Left renal cortex interstitium (tissue), 4 donors: ENCODE data around the gene PRKCB. TPM values are rescaled to one million over a fixed set of nuclear protein-coding genes. Genes with fewer than 3 reads are reported as not detected.
"Not testable (repeated sequence)": the region's sequence is repeated elsewhere in the genome, so short reads cannot be mapped to it uniquely, and the experiment has no call there.

Experiments
- DNase-seq, 4 donors: peaks; one replicate each; pipeline ENCODE4 v3.0.0-alpha.2; 2013; ENCODE audit warnings: low read depth in 4 of 4, low spot score in 2 of 4, missing footprints in 1 of 4
- polyA plus RNA-seq, 4 donors: library from polyadenylated mRNA; unstranded; fragments of 120-200 nt; gene quantifications; one replicate each; pipeline ENCODE4 v1.2.1, GENCODE V29; 2013; ENCODE audit not compliant: insufficient read length in 4 of 4

Gene PRKCB
- polyA plus RNA-seq, 4 donors = 3.8 to 5.1 (median 4.7) TPM

DNA sequence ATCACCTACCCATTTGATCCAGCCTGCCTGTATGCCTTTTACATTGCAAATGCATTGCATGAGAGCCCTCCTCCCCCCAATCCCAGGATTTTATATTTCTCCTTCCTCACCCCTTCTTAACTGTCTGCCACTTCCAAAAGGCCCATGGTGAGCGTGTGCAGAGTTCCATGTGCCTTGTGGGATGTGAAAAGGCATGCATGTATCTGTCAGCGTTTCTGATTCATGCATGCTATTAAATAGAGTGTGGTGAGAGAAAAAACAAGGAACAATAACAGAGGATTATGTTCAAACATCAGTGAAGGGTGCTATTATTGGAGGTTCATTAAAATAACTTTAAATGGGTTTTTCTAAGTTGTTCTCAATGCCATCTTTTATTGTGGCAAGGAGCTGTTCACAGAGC is 359.4 kb downstream of the PRKCB start:
- DNase-seq = no peak

DNA sequence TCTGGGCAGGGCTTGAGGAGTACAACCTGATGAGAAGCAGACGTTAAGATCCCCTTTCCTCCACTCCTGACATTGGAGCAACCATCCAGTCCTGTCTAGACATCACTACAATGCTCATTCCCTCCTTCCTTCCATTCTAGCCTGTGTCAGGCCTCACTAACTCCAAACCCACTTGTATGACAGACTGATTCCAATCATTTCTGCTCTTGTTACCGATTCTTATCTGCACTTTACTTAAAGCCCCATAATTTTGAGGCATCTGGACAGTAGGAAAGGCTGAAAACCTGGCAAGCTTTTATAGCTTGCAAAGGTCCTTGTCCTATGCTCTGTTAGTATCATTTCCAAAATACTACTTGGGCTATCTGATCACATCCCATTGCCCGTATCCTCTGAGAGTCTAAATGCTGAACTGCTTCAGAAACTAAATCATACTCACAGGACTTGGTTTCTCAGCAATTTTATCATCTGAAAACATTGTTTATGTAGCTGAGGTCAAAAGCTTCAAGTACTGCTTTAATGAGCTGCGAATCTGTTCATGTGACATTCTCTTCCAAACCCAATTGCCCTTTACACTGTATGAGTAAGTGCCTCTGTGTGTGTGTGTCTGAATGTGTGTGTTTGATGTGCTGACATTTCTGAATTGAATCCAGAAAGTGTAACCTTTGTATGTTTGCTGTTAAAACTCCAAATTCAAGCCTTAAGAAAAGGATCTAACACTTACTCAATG is 363.2 kb downstream of the PRKCB start:
- DNase-seq = no peak

DNA sequence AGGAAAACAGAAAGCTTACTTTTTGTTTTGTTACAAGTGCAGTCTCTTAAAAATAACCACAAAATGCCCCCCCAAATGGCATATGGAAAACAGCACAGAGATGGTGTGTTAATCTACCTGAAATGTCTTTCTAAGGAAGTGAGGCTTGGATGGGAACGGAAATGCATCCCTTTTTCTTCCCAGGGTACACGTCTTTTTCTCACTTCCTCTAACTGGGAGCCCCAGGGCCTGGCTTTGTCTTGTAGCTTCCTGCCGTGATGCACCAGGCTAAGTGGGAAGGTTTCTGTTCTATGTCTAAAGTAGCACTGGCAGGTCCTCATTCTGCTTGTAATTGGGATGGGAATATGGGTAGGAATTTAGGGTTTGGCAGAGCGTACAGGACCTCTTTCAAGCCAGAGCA is 367.9 kb downstream of the PRKCB start:
- DNase-seq = no peak

DNA sequence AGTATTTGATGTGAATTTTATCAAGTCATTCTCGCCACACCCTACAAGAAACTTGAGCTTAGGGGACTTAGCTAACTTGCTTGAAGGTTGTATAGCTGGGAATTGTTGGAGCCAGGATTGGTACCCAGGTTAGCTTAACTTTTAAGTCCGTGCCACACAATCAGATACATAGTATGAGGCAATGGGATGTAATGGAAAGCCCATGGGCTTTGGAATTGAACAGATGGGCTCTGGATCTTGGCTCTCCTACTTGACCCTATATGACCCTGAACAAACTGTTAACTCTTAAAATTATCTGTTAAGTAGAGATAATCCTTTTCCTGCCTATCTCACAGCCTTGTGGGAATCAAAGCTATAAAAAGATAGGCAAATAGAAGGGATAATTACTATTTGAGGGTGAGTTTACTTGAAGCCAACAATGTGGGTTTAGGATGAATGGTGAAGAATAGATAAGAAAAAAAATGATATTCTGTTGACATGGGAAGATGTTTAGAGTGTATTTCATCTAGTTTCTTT is 368.4 kb downstream of the PRKCB start:
- no peak for DNase-seq

DNA sequence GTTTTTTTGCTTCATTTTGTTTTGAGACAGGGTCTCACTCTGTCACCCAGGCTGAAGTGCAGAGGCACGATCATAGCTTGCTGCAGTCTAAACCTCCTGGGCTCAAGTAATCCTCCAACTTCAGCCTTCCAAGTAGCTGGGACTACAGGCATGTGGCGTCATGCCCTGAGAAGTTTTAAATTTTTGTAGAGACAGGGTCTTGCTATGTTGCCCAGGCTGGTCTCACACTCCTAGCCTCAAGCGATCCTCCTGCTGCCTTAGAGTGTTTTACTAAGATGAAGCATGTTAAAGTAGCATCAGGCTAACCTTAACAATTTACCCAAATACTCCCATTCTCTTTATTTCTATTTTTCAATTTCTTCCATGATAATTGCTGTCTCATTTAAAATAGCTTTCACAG is 371.1 kb downstream of the PRKCB start:
- no peak for DNase-seq

DNA sequence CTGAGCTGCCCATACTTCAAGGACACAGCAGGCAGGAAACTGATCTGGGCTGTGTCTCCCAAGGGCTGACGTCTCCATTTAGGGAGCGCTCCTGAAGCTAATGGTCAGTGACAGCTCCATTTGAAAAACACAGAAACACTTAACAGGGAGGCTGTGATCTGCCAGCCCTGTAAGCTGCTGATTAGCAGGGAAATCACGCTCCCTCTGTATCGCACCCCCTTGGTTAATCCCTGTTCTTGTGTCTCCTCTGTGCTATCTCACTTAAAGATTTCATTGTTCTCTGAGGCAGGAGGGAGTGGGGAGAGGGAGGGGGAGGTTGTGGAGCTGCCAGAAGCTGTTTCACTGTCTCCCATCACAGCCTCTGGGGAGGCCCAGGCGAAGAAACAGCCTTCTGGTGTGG is 372.9 kb downstream of the PRKCB start:
- no peak for DNase-seq

DNA sequence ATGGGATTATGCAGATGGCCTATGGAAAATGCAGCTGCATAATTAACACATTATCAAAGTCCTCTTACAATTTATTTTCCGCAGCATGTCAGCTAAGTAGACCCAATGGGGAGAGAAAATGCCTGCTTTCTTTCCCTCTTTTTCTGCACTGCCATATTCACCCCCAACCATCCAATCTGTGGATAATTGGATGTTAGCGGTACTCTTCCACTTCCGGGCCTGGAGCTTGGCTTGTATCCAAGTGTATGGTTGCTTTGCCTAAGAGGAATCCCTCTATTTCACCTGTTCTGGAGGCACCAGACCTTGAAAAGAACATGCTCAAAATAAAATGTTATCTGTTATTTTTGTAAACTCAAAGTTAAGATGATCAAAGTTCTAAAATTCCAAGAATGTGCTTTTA is 379.2 kb downstream of the PRKCB start:
- DNase-seq = no peak

DNA sequence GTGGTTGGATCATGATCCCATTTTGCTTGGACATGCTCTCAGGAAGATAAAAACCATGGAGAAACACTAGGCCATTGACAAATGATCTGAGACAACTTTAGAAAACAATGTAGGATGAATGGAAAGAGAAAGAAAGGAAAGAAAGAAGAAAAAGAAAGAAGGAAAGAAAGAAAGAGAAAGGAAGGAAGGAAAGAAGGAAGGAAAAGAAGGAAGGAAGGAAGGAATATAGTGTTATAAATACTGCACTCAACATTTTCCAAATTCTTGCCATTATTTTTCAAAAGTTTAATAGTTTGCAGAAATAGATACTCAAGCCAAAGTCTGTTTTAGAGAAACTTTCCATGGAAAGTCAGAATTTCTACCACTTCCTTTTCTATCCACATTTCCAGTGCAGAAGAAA is 381.2 kb downstream of the PRKCB start:
- DNase-seq = no peak

DNA sequence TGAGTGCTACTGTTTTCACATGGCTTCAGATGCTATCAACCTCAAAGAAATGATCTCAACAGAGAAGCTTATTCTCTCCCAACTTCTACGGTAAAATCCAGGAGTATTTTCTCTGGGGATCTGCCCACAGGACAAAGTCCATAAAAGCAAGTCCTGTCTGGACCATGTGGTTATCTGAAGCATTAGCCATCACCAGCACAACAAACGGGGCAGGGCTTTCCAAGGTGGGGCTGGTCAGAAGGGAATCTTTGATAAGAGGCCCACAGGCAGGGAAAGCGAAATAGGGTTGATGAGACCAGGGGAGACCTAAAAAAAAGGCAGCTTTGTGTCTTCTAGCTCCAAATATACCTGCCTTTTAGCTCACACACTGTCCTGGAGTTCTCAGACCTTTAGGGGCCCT is 381.7 kb downstream of the PRKCB start:
- no peak for DNase-seq

DNA sequence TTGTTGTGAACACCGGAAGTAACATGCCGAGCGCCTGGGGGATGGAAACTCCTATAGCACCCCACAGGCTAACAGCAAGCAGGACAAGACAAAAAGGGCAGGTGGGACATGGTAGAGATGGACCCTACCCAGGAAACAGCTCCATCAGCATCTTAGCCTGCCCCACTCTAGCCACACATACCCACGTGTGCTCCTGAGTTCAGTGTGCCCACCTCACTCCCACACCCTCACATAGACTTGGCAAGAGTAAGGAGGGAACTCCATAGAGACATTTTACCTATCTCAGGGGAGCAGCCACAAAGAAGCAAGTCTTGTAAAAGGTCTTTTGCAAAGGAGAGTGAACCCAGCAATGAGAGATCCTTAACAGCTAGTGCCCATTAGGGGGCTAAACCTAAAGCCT is 382.5 kb downstream of the PRKCB start:
- DNase-seq = no peak

DNA sequence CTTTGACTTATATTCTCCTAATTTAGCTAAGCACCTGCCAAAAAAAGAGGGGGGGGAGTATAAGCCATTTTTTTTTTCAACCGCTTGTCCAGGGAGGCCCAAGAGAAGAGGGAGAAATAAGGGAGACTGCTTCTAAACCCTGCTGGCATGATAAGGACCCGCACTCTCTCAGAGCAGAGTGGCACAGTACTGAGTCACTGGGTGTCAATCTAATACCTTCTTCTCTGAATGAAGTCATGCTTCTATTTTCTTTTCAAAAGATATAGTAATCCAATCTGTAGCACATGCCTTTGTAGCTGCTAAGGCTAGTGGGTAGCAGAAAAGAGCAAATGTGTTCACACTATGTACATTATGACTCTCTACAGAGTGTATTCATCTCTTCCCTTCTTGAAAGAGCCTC is 385.4 kb downstream of the PRKCB start:
- DNase-seq = no peak

DNA sequence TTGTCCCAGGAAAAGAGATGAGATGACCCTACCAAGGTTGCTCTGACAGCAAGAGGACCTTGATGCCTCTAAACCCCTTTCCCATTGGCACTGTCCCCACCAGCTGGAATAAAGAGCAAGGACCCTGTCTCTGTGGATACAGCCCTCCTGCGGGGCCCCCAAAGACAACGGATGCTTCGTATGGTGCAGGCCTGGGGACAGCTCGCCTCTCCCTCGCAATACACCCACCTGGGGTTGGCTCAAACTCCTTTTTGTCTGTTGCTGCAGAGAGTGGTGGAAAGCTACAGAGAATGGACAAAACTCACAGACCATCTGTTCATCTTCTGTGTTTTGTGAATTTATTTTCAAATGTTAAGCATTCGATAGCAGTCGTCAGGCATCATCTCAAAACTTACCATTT is 392.7 kb downstream of the PRKCB start:
- no peak for DNase-seq

DNA sequence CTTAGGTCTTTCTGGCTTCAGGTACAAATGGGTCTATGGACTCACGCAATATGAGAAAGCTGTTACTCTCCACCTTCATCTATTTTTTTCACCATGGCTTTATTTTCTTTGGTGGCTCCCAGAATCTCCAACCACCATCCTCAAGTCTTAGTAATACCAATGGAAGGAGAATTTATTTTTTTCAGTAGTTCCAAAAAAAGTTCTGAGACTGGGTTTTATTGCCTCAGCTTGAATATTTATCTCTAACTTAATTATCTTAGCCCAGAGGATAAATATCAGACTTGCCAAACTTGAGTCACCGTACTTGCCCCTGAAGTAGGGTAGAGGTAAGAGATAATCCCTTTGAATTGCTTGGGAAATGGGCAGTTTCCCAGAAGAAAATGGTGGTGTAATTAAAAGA is 397.2 kb downstream of the PRKCB start:
- no peak for DNase-seq

DNA sequence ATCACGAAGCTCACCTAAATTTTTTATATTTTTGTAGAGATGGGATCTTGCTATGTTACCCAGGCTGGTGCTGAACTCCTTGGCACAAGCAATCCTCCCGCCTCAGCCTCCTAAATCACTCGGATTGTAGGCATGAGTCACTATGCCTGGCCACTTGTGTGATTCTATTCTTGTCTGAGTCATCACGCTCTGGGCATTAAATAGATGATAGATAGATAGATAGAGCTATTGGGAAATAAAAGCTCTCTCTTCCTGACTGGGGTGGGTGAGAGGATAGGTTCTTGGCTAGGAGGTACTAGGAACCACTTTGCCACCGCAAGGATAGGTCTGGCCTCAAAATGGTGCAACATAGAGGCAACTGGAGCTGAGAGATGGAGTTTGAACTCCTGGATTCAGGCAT is 399.0 kb downstream of the PRKCB start:
- no peak for DNase-seq

DNA sequence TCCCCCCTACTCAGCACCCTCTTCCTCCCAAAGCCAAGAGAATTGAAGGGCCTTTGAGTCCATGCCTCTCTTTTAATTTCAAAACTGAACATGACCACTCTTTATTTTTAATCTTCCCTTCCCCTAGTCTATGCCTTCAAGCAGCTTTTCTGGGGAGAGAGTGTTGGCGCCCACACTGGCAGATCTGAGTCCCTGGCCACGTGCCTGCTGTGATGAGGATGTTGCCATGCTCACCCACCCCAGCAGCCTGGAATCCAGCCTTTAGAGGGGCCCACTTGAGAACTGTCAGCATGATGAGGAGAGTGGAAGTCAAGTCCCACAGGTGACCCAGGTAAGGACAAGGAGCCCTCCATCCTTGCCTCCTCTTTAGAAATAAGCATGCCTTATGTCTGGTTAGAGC is 400.0 kb downstream of the PRKCB start:
- no peak for DNase-seq

DNA sequence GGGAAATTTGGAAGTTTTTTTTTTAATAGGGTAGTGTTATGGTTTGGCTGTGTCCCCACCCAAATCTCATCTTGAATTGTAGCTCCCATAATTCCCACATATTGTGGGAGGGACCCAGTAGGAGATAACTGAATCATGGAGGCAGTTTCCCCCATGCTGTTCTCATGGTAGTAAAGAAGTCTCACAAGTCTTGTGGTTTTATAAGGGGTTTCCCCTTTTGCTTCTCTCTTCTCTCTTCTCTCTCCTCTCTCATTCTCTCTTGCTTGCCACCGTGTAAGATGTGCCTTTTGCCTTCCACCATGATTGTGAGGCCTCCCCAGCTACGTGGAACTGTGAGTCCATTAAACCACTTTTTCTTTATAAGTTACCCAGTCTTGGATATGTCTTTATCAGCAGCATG is 403.1 kb downstream of the PRKCB start:
- not testable (repeated sequence) for DNase-seq

DNA sequence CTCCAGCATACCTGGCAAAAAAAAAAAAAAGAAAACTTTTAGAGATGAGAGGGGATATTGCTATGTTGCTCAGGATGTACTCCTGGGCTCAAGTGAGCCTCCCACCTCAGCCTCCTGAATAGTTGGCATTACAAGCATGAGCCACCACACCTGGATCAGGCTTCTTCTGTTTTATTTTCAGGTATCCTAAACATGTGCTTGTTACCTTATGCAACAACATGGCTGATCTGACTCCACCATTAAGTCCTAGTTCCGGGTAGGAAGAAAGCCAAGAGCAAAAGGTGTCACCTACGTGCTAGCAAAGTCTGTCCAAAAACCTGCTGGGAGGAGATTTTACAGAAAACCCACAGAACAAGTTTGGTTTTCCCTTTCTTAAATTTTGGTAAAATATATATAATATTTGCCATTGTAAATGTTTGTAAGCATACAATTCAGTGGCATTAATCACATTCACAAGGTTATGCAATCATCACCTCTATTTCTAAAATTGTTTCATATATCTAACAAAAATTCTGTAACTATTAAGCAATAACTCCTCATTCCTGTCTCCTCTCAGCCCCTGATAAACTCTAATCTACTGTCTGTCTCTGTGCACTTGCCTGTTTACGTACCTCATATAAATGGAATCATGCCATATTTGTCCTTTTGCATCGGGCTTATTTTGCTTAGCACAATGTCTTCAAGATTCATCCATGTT is 411.3 kb downstream of the PRKCB start:
- DNase-seq = no peak

DNA sequence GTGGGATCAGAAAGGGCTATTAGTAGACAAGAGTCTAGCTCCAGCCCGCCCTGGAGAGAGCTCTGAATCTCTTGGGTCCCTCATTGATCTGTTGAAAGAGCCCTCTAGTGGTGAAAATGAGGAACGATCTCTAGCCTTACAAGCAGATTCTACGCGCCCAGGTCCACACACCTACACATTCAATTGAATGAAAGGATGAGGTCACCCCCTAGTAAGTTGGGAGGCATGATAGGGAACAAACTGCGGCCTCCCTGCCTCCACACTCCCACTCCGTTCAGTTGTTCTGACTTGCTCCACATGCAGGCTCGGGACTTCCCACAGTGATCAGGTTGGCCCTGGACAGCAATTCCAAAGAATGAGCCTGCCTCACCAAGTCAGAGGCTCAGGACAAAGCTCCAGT is 417.4 kb downstream of the PRKCB start:
- DNase-seq = peak in 2 of 4 donors; percentile 7 to 14

DNA sequence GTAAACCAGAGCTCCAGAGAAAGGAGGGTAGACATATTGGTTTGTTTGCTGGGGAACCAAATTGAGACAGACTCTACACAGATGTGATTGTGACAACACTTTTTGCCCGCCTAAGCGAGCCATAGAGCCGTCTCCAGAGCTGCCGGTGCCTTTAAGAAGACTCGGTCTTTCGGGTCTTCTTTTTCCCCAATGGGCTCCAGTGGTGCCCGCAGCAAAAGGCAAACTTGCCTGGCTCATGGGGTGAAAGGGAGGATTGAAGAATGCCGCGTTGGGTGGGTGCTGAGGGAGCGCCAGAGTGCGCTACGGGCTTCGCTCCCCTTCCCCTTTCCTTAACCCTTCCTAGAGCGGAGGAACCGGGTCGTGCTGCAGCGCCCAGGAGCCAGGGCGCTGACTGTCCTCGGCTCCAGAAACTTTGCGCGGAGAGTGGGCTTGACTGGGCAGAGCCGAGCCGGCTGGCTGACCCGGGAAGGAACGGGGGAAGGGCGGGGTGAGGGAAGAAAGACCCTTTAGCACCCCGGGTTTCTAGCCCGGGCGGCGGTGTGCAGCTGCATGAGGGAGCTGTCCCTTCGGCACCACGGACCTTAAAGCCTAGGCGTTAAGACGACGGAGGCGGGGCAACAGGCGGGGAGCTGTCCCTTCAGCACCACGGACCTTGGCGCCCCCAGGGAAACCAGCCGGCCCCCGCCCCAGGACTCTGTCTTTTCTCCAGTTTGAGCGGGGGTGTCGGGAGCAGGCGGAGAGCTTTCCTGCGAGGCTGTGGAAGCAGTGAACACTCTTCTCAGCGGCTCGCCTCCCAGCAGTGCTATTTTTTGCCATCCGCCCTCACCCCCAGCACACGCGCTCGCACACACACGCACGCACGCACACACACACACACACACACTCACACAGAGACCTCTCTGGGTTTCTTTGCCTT is 419.9 kb downstream of the PRKCB start, which contains the start of gene CACNG3:
Gene CACNG3 (plus strand): TSS at position 880 of the 916 bp plus-strand sequence. CDS start 420 bp downstream, outside the sequence.
- DNase-seq = peak; percentile 19 to 78 (median 62)

DNA sequence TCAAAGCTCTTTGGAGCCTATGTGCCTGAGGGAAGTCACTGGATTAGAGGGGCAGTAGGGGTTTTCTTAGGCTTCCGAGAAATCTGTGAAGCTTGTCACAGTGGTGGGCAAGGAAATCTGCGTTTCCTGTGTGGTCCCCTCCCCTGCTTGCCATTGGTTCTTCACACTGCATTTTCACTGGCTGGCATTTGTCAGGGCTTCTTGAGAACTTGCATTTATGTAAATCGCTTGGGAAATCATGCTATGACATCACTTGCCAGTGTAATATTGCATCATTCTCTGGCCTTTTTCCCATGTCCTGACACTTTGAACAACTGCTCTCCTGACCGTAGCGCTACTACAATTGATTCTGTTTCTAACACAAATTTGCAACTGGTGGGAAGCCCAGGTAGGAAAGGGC is 422.2 kb downstream of the PRKCB start:
- no peak for DNase-seq

DNA sequence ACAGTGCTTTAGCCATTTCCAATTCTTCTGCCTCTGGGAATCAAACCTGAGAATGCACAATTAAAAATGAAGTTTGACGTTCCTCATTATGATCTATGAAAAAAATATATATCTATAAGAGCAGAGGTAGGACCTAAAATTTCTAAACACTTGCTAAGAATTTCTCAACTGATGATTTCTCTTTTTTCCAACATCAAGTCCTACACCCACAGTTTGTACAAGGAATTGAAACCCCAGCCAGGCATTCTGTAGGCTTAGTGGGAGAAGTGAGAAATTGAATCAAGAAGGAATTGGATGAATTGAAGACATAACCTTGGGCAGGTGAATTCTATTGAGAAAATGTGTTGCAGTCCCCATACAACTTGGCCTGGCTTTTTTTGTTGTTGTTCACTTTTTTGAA is 423.0 kb downstream of the PRKCB start:
- no peak for DNase-seq
